SKM-1 (cell line): ENCODE measurements around the gene BRD9.
"Not testable (repeated sequence)": the region's sequence is repeated elsewhere in the genome, so short reads cannot be mapped to it uniquely, and the experiment has no call there.

Source experiments
- DNase-seq: peaks from one replicate; lab custom pipeline; 2025; ENCODE audit not compliant: unreplicated experiment; lab: John Stamatoyannopoulos, UW

BRD9 gene

GRCh38 chr5:923281-923873 lies 30.8 kb upstream of the BRD9 start:
- peak; percentile 8 for DNase-seq

- no peak for DNase-seq
Measured at GRCh38 chr5:922436-923280, 30.1 kb upstream of the BRD9 start.

- DNase-seq: no peak
Measured at GRCh38 chr5:921456-922435, 29.1 kb upstream of the BRD9 start.

- no peak for DNase-seq
Measured at GRCh38 chr5:920321-920720, 27.7 kb upstream of the BRD9 start.

- no peak for DNase-seq
Measured at GRCh38 chr5:919356-920000, 26.9 kb upstream of the BRD9 start.

GRCh38 chr5:918717-919116 lies 26.1 kb upstream of the BRD9 start:
- DNase-seq: not testable (repeated sequence)

GRCh38 chr5:916441-917293 lies 24.1 kb upstream of the BRD9 start:
- DNase-seq: no peak

GRCh38 chr5:915946-916345 lies 23.3 kb upstream of the BRD9 start:
- DNase-seq: no peak

- not testable (repeated sequence) for DNase-seq
Measured at GRCh38 chr5:915346-915745, 22.7 kb upstream of the BRD9 start.

GRCh38 chr5:914612-915011 lies 22.0 kb upstream of the BRD9 start:
- no peak for DNase-seq

- DNase-seq: no peak
Measured at GRCh38 chr5:914174-914573, 21.6 kb upstream of the BRD9 start.

- DNase-seq: no peak
Measured at GRCh38 chr5:912280-913091, 19.9 kb upstream of the BRD9 start.

GRCh38 chr5:911601-912000 lies 19.0 kb upstream of the BRD9 start:
- DNase-seq: no peak

GRCh38 chr5:910769-911160 lies 18.2 kb upstream of the BRD9 start:
- no peak for DNase-seq

- no peak for DNase-seq
Measured at GRCh38 chr5:909994-910768, 17.6 kb upstream of the BRD9 start.

- no peak for DNase-seq
Measured at GRCh38 chr5:909086-909485, 16.5 kb upstream of the BRD9 start.

- no peak for DNase-seq
Measured at GRCh38 chr5:908172-908571, 15.6 kb upstream of the BRD9 start.

- no peak for DNase-seq
Measured at GRCh38 chr5:907366-907910, 14.8 kb upstream of the BRD9 start.
